ENCODE results near the gene SLMAP.

SLMAP gene

GRCh38 chr3:57893156-57893555, 137.0 kb downstream of the SLMAP start:
- peaks cover 9% of the 10 kb centered on the region; the same call in 1 of the 2 replicates for H3K36me3 ChIP-seq (ENCODE audit: low read length)
- H3F3A ChIP-seq (ENCODE audit: insufficient read depth) = peaks cover 4% of the 10 kb centered on the region; the same call in 1 of the 2 replicates
- H3K79me2 ChIP-seq (ENCODE audit: insufficient read depth, low read length) = no peaks in the 10 kb centered on the region
- no peaks in the 10 kb centered on the region for H3K27me3 ChIP-seq (ENCODE audit: low read length)
- no peaks in the 10 kb centered on the region for H3K9me2 ChIP-seq (replicated peaks; ENCODE audit: insufficient read depth, low read length)
- H2AFZ ChIP-seq (ENCODE audit: low read depth, low read length, severe bottlenecking) = no peak overlapping the region
- H3K9ac ChIP-seq (ENCODE audit: low read length) = no peak overlapping the region
- H3K4me3 ChIP-seq (ENCODE audit: insufficient read depth, low read length, poor library complexity, severe bottlenecking) = no peak overlapping the region
- H3K27ac ChIP-seq (ENCODE audit: low read depth, low read length) = no peak overlapping the region
- H3K9me3 ChIP-seq (ENCODE audit: insufficient read depth, low read length) = no peaks in the 10 kb centered on the region
- H3K4me2 ChIP-seq (ENCODE audit: low read depth, low read length, poor library complexity, severe bottlenecking) = no peak overlapping the region
- no peaks in the 10 kb centered on the region for H4K20me1 ChIP-seq (ENCODE audit: low read depth, low read length)
- TF ChIP-seq CTCF (IDR thresholded peaks at IDR 0.05; ENCODE audit: insufficient read depth, low read length, poor library complexity, severe bottlenecking) = no peak
- TF ChIP-seq EZH2phosphoT487 (conservative IDR thresholded peaks at IDR 0.05; ENCODE audit: low read length) = no peak

- Histone ChIP-seq H3K4me2 (ENCODE audit: low read depth, low read length, poor library complexity, severe bottlenecking) (no peak overlapping the region), H3K79me2 (ENCODE audit: insufficient read depth, low read length) (no peaks in the 10 kb centered on the region), H3K27ac (ENCODE audit: low read depth, low read length) (no peak overlapping the region), H4K20me1 (ENCODE audit: low read depth, low read length) (no peaks in the 10 kb centered on the region), H3K4me3 (ENCODE audit: insufficient read depth, low read length, poor library complexity, severe bottlenecking) (no peak overlapping the region), H3K36me3 (ENCODE audit: low read length) (peaks cover 9% of the 10 kb centered on the region; the same call in 1 of the 2 replicates), H3F3A (ENCODE audit: insufficient read depth) (peaks cover 4% of the 10 kb centered on the region; the same call in 1 of the 2 replicates), H3K9ac (ENCODE audit: low read length) (no peak overlapping the region), H3K27me3 (ENCODE audit: low read length) (no peaks in the 10 kb centered on the region), H2AFZ (ENCODE audit: low read depth, low read length, severe bottlenecking) (no peak overlapping the region), H3K9me3 (ENCODE audit: insufficient read depth, low read length) (no peaks in the 10 kb centered on the region), H3K9me2 (replicated peaks; ENCODE audit: insufficient read depth, low read length) (no peaks in the 10 kb centered on the region)
- TF ChIP-seq CTCF (IDR thresholded peaks at IDR 0.05; ENCODE audit: insufficient read depth, low read length, poor library complexity, severe bottlenecking) (no peak), EZH2phosphoT487 (conservative IDR thresholded peaks at IDR 0.05; ENCODE audit: low read length) (no peak)
Measured at GRCh38 chr3:57893668-57894067, 137.6 kb downstream of the SLMAP start.

- Histone ChIP-seq H3K9ac (ENCODE audit: low read length) (no peak overlapping the region), H4K20me1 (ENCODE audit: low read depth, low read length) (no peaks in the 10 kb centered on the region), H3K27ac (ENCODE audit: low read depth, low read length) (no peak overlapping the region), H3K79me2 (ENCODE audit: insufficient read depth, low read length) (no peaks in the 10 kb centered on the region), H3K36me3 (ENCODE audit: low read length) (peaks cover 13% of the 10 kb centered on the region; the same call in 1 of the 2 replicates), H3K27me3 (ENCODE audit: low read length) (no peaks in the 10 kb centered on the region), H3K4me3 (ENCODE audit: insufficient read depth, low read length, poor library complexity, severe bottlenecking) (no peak overlapping the region), H3K9me3 (ENCODE audit: insufficient read depth, low read length) (no peaks in the 10 kb centered on the region), H3F3A (ENCODE audit: insufficient read depth) (peaks cover 4% of the 10 kb centered on the region; the same call in 1 of the 2 replicates), H2AFZ (ENCODE audit: low read depth, low read length, severe bottlenecking) (no peak overlapping the region), H3K4me2 (ENCODE audit: low read depth, low read length, poor library complexity, severe bottlenecking) (no peak overlapping the region), H3K9me2 (replicated peaks; ENCODE audit: insufficient read depth, low read length) (no peaks in the 10 kb centered on the region)
- TF ChIP-seq EZH2phosphoT487 (conservative IDR thresholded peaks at IDR 0.05; ENCODE audit: low read length) (no peak), CTCF (IDR thresholded peaks at IDR 0.05; ENCODE audit: insufficient read depth, low read length, poor library complexity, severe bottlenecking) (no peak)
Measured at GRCh38 chr3:57896031-57896430, 139.9 kb downstream of the SLMAP start.
